H1 (cell line): ENCODE measurements around the gene DISP3. TPM values are rescaled to one million over a fixed set of nuclear protein-coding genes. Genes with fewer than 3 reads are reported as not detected.

Source experiments
- CTCF ChIA-PET: fragments of 300-600 bp; sonication (Branson Sonifier 250); formaldehyde crosslinking; loops from one replicate; lab custom pipeline; 2021; ENCODE audit not compliant: partially characterized antibody; lab: Charles Lee
- POLR2A ChIA-PET: fragments of 300-600 bp; sonication (Branson Sonifier 250); formaldehyde crosslinking; loops from one replicate; lab custom pipeline; 2021; ENCODE audit warnings: inconsistent platforms; ENCODE audit not compliant: partially characterized antibody; lab: Charles Lee
- DNase-seq, 2 experiments: peaks; one replicate each; pipeline versions ENCODE4 v3.0.0 to v3.0.0-alpha.2; 2010 to 2022; ENCODE audit warnings: low spot score in 2 of 2, low read depth in 1 of 2, mixed read lengths in 1 of 2
- FAIRE-seq: peaks from 2 replicates; lab custom pipeline; 2011; peaks lifted over from hg19 to GRCh38; lab: Jason Lieb, UNC
- H2AFZ ChIP-seq: 2 replicates; pipeline ENCODE4 v1.8.1; 2012; ENCODE audit warnings: low read length, inconsistent platforms
- H2AK5ac ChIP-seq: 2 replicates; pipeline ENCODE4 v1.6.1; 2013; ENCODE audit warnings: low read depth, low read length
- H2BK120ac ChIP-seq: replicated peaks from 2 replicates; pipeline ENCODE3; 2013; ENCODE audit warnings: low read depth, low read length, inconsistent platforms
- H2BK12ac ChIP-seq: 2 replicates; pipeline ENCODE4 v1.6.1; 2013; ENCODE audit warnings: low read depth, low read length
- H2BK15ac ChIP-seq: 2 replicates; pipeline ENCODE4 v1.6.1; 2013; ENCODE audit warnings: low read length
- H2BK20ac ChIP-seq: 2 replicates; pipeline ENCODE4 v1.6.1; 2013; ENCODE audit warnings: low read length
- H2BK5ac ChIP-seq: 2 replicates; pipeline ENCODE4 v1.6.1; 2013; ENCODE audit warnings: low read depth, low read length
- H3K14ac ChIP-seq: 2 replicates; pipeline ENCODE4 v1.6.1; 2013; ENCODE audit warnings: inconsistent platforms; ENCODE audit not compliant: insufficient read length
- H3K18ac ChIP-seq: 2 replicates; pipeline ENCODE4 v1.6.1; 2013; ENCODE audit warnings: low read length; ENCODE audit errors: extremely low read depth
- H3K23ac ChIP-seq: 2 replicates; pipeline ENCODE4 v1.6.1; 2013; ENCODE audit warnings: inconsistent platforms; ENCODE audit not compliant: insufficient read length
- H3K23me2 ChIP-seq: 2 replicates; pipeline ENCODE4 v1.6.1; 2013; ENCODE audit warnings: low read depth, low read length
- H3K27ac ChIP-seq: 2 replicates; pipeline ENCODE4 v1.6.1; 2011; ENCODE audit warnings: low read depth, low read length, inconsistent platforms
- H3K27me3 ChIP-seq, 4 experiments: replicated peaks in 1 of 4; 1 replicate in 1 of 4; 2 replicates in 3 of 4; pipeline versions ENCODE4 v1.6.1 to v1.8.1; 2011 to 2013; ENCODE audit warnings: low read length in 3 of 4, mild to moderate bottlenecking in 3 of 4, inconsistent platforms in 2 of 4, mixed read lengths in 2 of 4, moderate library complexity in 1 of 4; ENCODE audit not compliant: control insufficient read depth in 3 of 4, insufficient read depth in 3 of 4; ENCODE audit errors: extremely low read depth in 1 of 4
- H3K36me3 ChIP-seq, 4 experiments: 2 replicates each; pipeline versions ENCODE4 v1.6.1 to v1.8.1; 2011 to 2013; ENCODE audit warnings: mild to moderate bottlenecking in 4 of 4, low read length in 3 of 4, moderate library complexity in 2 of 4, control low read depth in 1 of 4, inconsistent platforms in 1 of 4; ENCODE audit not compliant: insufficient read depth in 4 of 4, control insufficient read depth in 2 of 4
- H3K4ac ChIP-seq: replicated peaks from 2 replicates; pipeline ENCODE3; 2013; ENCODE audit warnings: low read length, low read depth, mixed read lengths, inconsistent platforms; ENCODE audit not compliant: insufficient read length
- H3K4me1 ChIP-seq, 4 experiments: replicated peaks in 1 of 4; 1 replicate in 1 of 4; 2 replicates in 3 of 4; pipeline versions ENCODE4 v1.6.1 to v1.8.1; 2011 to 2013; ENCODE audit warnings: low read length in 3 of 4, inconsistent platforms in 2 of 4, mixed read lengths in 1 of 4; ENCODE audit not compliant: insufficient read depth in 4 of 4, control insufficient read depth in 3 of 4
- H3K4me2 ChIP-seq, 2 experiments: 2 replicates each; pipeline versions ENCODE4 v1.6.1 to v1.8.1; 2011 to 2013; ENCODE audit warnings: low read depth in 2 of 2, low read length in 2 of 2, control low read depth in 1 of 2, inconsistent platforms in 1 of 2, mild to moderate bottlenecking in 1 of 2; ENCODE audit not compliant: insufficient read depth in 1 of 2
- H3K4me3 ChIP-seq, 4 experiments: fragments of 200-600, 300-600 bp in 1 of 4; sonication (generic), shearing (Covaris generic), sonication (Bioruptor Twin) in 1 of 4; 2 replicates each; pipeline versions ENCODE4 v1.5.1 to v1.8.1; 2011 to 2016; ENCODE audit warnings: low read length in 4 of 4, low read depth in 3 of 4, control low read depth in 2 of 4, inconsistent platforms in 2 of 4, mild to moderate bottlenecking in 2 of 4, mixed read lengths in 1 of 4, moderate library complexity in 1 of 4; ENCODE audit not compliant: insufficient read depth in 2 of 4; ENCODE audit errors: extremely low read depth in 1 of 4
- H3K56ac ChIP-seq: replicated peaks from 2 replicates; pipeline ENCODE3; 2013; ENCODE audit warnings: low read depth, mild to moderate bottlenecking, mixed read lengths, low read length, inconsistent platforms; ENCODE audit not compliant: insufficient read length
- H3K79me1 ChIP-seq: 2 replicates; pipeline ENCODE4 v1.6.1; 2013; ENCODE audit warnings: low read depth, low read length, control low read depth
- H3K79me2 ChIP-seq, 2 experiments: 2 replicates each; pipeline versions ENCODE4 v1.6.1 to v1.8.1; 2012 to 2013; ENCODE audit warnings: low read length in 2 of 2, mild to moderate bottlenecking in 2 of 2, inconsistent platforms in 1 of 2; ENCODE audit not compliant: insufficient read depth in 2 of 2, control insufficient read depth in 1 of 2
- H3K9ac ChIP-seq, 4 experiments: replicated peaks in 1 of 4; 1 replicate in 1 of 4; 2 replicates in 3 of 4; pipeline versions ENCODE4 v1.6.1 to v1.8.1; 2011 to 2013; ENCODE audit warnings: low read depth in 3 of 4, low read length in 3 of 4, control low read depth in 2 of 4, mild to moderate bottlenecking in 2 of 4, moderate library complexity in 2 of 4, inconsistent platforms in 1 of 4; ENCODE audit errors: extremely low read depth in 1 of 4
- H3K9me3 ChIP-seq, 2 experiments: 2 replicates each; pipeline versions ENCODE4 v1.6.1 to v1.8.1; 2012 to 2013; ENCODE audit warnings: mild to moderate bottlenecking in 2 of 2, moderate library complexity in 2 of 2, control low read depth in 1 of 2, inconsistent platforms in 1 of 2, low read depth in 1 of 2, low read length in 1 of 2, mixed read lengths in 1 of 2; ENCODE audit not compliant: insufficient read depth in 2 of 2
- H4K20me1 ChIP-seq, 2 experiments: replicated peaks in 1 of 2; 2 replicates each; pipeline versions ENCODE3 to v1.8.1; 2011 to 2013; ENCODE audit warnings: inconsistent platforms in 2 of 2, low read length in 2 of 2, mild to moderate bottlenecking in 1 of 2; ENCODE audit not compliant: insufficient read depth in 2 of 2, control insufficient read depth in 1 of 2
- H4K5ac ChIP-seq: 2 replicates; pipeline ENCODE4 v1.6.1; 2013; ENCODE audit warnings: low read length, low read depth, mixed read lengths, inconsistent platforms; ENCODE audit not compliant: insufficient read length
- H4K8ac ChIP-seq: 2 replicates; pipeline ENCODE4 v1.8.0; 2013; ENCODE audit warnings: mild to moderate bottlenecking, moderate library complexity, low read length, inconsistent platforms; ENCODE audit not compliant: insufficient read depth; ENCODE audit errors: extremely low read depth
- H4K91ac ChIP-seq: replicated peaks from 2 replicates; pipeline ENCODE3; 2013; ENCODE audit warnings: low read length, mixed read lengths, inconsistent platforms; ENCODE audit not compliant: insufficient read length
- BRCA1 ChIP-seq: IDR thresholded peaks from 2 replicates; pipeline ENCODE4 v1.6.1; 2012; ENCODE audit warnings: low read depth, low read length, improper control_type of control experiment
- CBX8 ChIP-seq: fragments of 300-800, 300-1000 bp; sonication (generic); IDR thresholded peaks from 2 replicates; pipeline ENCODE4 v1.7.1; 2016; ENCODE audit warnings: low read depth, low read length, borderline replicate concordance
- CHD1 ChIP-seq: IDR thresholded peaks from 2 replicates; pipeline ENCODE4 v1.6.1; 2012; ENCODE audit warnings: low read depth, low read length, improper control_type of control experiment
- CHD2 ChIP-seq: IDR thresholded peaks from 2 replicates; pipeline ENCODE4 v1.6.1; 2012; ENCODE audit warnings: low read length, improper control_type of control experiment
- FOSL1 ChIP-seq: IDR thresholded peaks from 2 replicates; pipeline ENCODE4 v1.6.1; 2011; ENCODE audit warnings: mild to moderate bottlenecking, low read depth, low read length, moderate library complexity; ENCODE audit not compliant: insufficient read depth
- GABPA ChIP-seq: IDR thresholded peaks from 2 replicates; pipeline ENCODE4 v1.6.1; 2011; ENCODE audit warnings: mild to moderate bottlenecking, low read length, moderate library complexity, borderline replicate concordance; ENCODE audit not compliant: insufficient read depth
- JUN ChIP-seq: IDR thresholded peaks from 2 replicates; pipeline ENCODE4 v1.6.1; 2011; ENCODE audit warnings: low read depth, mild to moderate bottlenecking, improper control_type of control experiment, low read length
- NANOG ChIP-seq: IDR thresholded peaks from 2 replicates; pipeline ENCODE4 v1.6.1; 2011; ENCODE audit warnings: low read length, low read depth, mild to moderate bottlenecking, inconsistent platforms; ENCODE audit not compliant: insufficient read depth, poor library complexity, severe bottlenecking
- POLR2A ChIP-seq, 2 experiments: IDR thresholded peaks; 1 replicate in 1 of 2; 2 replicates in 1 of 2; pipeline ENCODE4 v1.6.1; 2011; ENCODE audit warnings: low read depth in 2 of 2, low read length in 2 of 2, mild to moderate bottlenecking in 2 of 2; ENCODE audit errors: control extremely low read depth in 1 of 2
- POLR2AphosphoS5 ChIP-seq: IDR thresholded peaks from 2 replicates; pipeline ENCODE4 v1.6.1; 2011; ENCODE audit warnings: low read depth, low read length
- POU5F1 ChIP-seq: IDR thresholded peaks from 2 replicates; pipeline ENCODE4 v1.6.1; 2011; ENCODE audit warnings: low read depth, mild to moderate bottlenecking, low read length, moderate library complexity
- SP4 ChIP-seq: IDR thresholded peaks from 2 replicates; pipeline ENCODE4 v1.6.1; 2012; ENCODE audit warnings: low read length, inconsistent platforms
- SUZ12 ChIP-seq: fragments of 200-600 bp; sonication (generic); IDR thresholded peaks from 2 replicates; pipeline ENCODE4 v1.6.1; 2012; ENCODE audit warnings: mild to moderate bottlenecking, inconsistent platforms, low read length, moderate library complexity, mixed read lengths
- WGBS, 2 experiments: shearing (Covaris generic) in 1 of 2; methylation state at CpG; one replicate each; pipeline versions ENCODE4 v1.1.6 to v1.1.7; 2013 to 2015; ENCODE audit warnings: low lambda C conversion rate in 2 of 2, mixed read lengths in 2 of 2, inconsistent platforms in 1 of 2, low coverage in 1 of 2, missing lambda C conversion rate in 1 of 2; ENCODE audit not compliant: insufficient replicate concordance in 2 of 2, insufficient coverage in 1 of 2, insufficient read length in 1 of 2; ENCODE audit errors: extremely low coverage in 1 of 2, missing lambda C conversion rate in 1 of 2; 5-methylcytosine and 5-hydroxymethylcytosine counted together
- polyA plus RNA-seq, 7 experiments: library from polyadenylated mRNA; depleted of rRNA in 3 of 7; stranded (reverse) in 5 of 7; unstranded in 2 of 7; fragments of >200 nt in 5 of 7; fragments of 200-250 nt in 2 of 7; gene quantifications; 1 replicate in 5 of 7; 2 replicates in 1 of 7; 4 replicates in 1 of 7; pipeline versions ENCODE4 v1.2.1 to v1.2.3, GENCODE V29; 2011 to 2013; ENCODE audit warnings: missing spikeins in 2 of 7, mixed read lengths in 2 of 7
- total RNA-seq: library from RNA; stranded (reverse); fragmentation: NEBNext Ultra II Directional; extraction: Animal tissue kit (Norgen Biotek cat#: 25700); gene quantifications from 2 replicates; pipeline ENCODE4 v1.2.1, GENCODE V29; 2021

DISP3 gene
- total and polyA plus RNA-seq, 2 of the 8 experiments (the other 6 are each of a cell fraction or from before 2014, with no cell fraction given) = 3.4 to 4.6 TPM

DNA sequence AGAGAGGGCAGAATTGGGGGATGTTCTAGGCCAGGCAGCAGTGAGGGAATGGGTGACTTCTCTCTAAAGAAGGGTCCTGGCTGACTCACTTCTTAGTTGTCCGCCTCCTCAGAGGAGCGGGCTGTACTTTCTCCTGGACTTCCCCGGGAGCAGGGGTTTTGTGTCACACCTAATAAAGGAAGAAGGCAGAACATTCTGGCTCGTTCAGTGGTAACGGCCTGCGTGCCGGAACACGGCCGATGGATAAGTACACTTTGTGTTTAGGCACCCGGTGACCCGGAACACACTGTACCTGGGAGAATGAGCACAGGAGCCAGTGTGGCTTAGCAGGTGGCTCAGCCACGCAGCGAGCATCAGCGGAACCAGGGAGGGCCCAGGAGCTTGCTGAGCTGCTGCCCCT is 90.6 kb downstream of the DISP3 start:
- Histone ChIP-seq H3K14ac (no peak overlapping the region), H2BK120ac (no peak overlapping the region), H4K91ac (no peak overlapping the region), H4K5ac (no peak overlapping the region), H3K27ac (no peak overlapping the region), H3K4me3 (no peak overlapping the region), H3K79me2 (no peaks in the 10 kb centered on the region), H3K9me3 (no peaks in the 10 kb centered on the region), H2BK5ac (no peak overlapping the region), H3K27me3 (no peaks in the 10 kb centered on the region), H3K18ac (no peak overlapping the region), H2BK20ac (no peak overlapping the region), H2AK5ac (no peak overlapping the region), H3K56ac (no peak overlapping the region), H3K4me1 (no peaks in the 10 kb centered on the region), H4K20me1 (no peaks in the 10 kb centered on the region), H3K23me2 (no peaks in the 10 kb centered on the region), H3K4ac (no peak overlapping the region), H2BK12ac (no peak overlapping the region), H3K79me1 (no peaks in the 10 kb centered on the region), H2AFZ (no peak overlapping the region), H3K36me3 (no peaks in the 10 kb centered on the region), H2BK15ac (no peak overlapping the region), H3K4me2 (no peak overlapping the region), H4K8ac (no peak overlapping the region), H3K9ac (no peak overlapping the region), H3K23ac (no peak overlapping the region)
- ChIA-PET POLR2A (interaction anchor here (1.3 to 1.6 kb wide), 2 partner anchors 11 to 91 kb away, joined by 3 read pairs; partner anchors contain the start of gene DISP3), CTCF (interaction anchor here (1.1 to 5.8 kb wide), 7 partner anchors 11 to 189 kb away, joined by 3 to 44 read pairs (median 6); partner anchors contain the start of gene DISP3)
- WGBS, 2 experiments = 94% methylated on average over 14 of the region's 14 CpGs; no CpG with 5 or more reads in 1 of the 2 experiments
- DNase-seq = no peak
- no peak for FAIRE-seq
- TF ChIP-seq FOSL1 (no peak), POU5F1 (no peak), POLR2A (IDR thresholded peaks at IDR 0.05; ENCODE audit: control extremely low read depth in 1 of 2, low read depth in 2 of 2, low read length in 2 of 2) (no peak), CHD2 (no peak), JUN (no peak), CHD1 (no peak), SUZ12 (no peak), NANOG (no peak), POLR2AphosphoS5 (no peak), SP4 (no peak), CBX8 (no peak), GABPA (no peak), BRCA1 (no peak)
